ENCODE measurements around the gene EHBP1L1. TPM values are rescaled to one million over a fixed set of nuclear protein-coding genes. Genes with fewer than 3 reads are reported as not detected.
A peak's percentile ranks its signal among the peaks of the same experiment; 100 is the strongest.
"Not testable (repeated sequence)": the region's sequence is repeated elsewhere in the genome, so short reads cannot be mapped to it uniquely, and the experiment has no call there.

The EHBP1L1 gene
- total RNA-seq, 2 donors from 2014 or later, result 126 to 167 TPM

DNA sequence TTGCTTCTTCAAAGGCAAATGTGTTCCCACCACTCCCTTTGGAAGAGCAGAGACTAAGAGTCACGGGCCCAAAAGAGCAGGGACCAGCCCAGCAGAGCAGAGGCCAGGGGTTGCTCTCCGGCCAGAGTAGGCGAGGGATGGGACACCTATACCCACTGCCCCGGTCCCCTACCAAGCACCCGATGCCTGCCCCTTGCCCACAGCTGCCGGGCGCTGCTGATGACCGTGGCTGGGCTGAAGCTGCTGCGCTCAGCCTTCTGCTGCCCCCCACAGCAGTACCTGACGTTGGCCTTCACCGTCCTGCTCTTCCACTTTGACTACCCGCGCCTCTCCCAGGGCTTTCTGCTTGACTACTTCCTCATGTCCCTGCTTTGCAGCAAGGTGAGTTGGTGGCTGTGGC, 51.3 kb downstream of the EHBP1L1 start:
- no peak for ATAC-seq (replicated peaks)
- H3K9me3 Mint-ChIP-seq, result no peaks in the 10 kb centered on the region
- peaks cover 76% of the 10 kb centered on the region for H3K36me3 Mint-ChIP-seq (ENCODE audit: low read depth)
- H3K4me3 Mint-ChIP-seq, result no peak overlapping the region
- H3K4me1 Mint-ChIP-seq, result no peaks in the 10 kb centered on the region
- no peaks in the 10 kb centered on the region for H3K27me3 Mint-ChIP-seq
- H3K27ac Mint-ChIP-seq, result no peak overlapping the region

GRCh38 chr11:65629579-65629978, 53.7 kb downstream of the EHBP1L1 start:
- Mint-ChIP-seq H3K4me3 (no peak overlapping the region), H3K9me3 (no peaks in the 10 kb centered on the region), H3K27ac (no peak overlapping the region), H3K36me3 (ENCODE audit: low read depth) (peaks cover 70% of the 10 kb centered on the region), H3K27me3 (no peaks in the 10 kb centered on the region), H3K4me1 (no peaks in the 10 kb centered on the region)
- ATAC-seq (replicated peaks), result no peak

- peaks cover 76% of the 10 kb centered on the region for H3K36me3 Mint-ChIP-seq (ENCODE audit: low read depth)
- no peaks in the 10 kb centered on the region for H3K27me3 Mint-ChIP-seq
- H3K4me1 Mint-ChIP-seq, result no peaks in the 10 kb centered on the region
- no peak overlapping the region for H3K27ac Mint-ChIP-seq
- H3K9me3 Mint-ChIP-seq, result no peaks in the 10 kb centered on the region
- H3K4me3 Mint-ChIP-seq, result no peak overlapping the region
- no peak for ATAC-seq (replicated peaks)
These were observed 54.4 kb downstream of the EHBP1L1 start for GRCh38 chr11:65630215-65630614.

GRCh38 chr11:65633390-65634108, 57.7 kb downstream of the EHBP1L1 start:
- Mint-ChIP-seq H3K4me3 (no peak overlapping the region), H3K4me1 (no peaks in the 10 kb centered on the region), H3K36me3 (ENCODE audit: low read depth) (peaks cover 66% of the 10 kb centered on the region), H3K27me3 (no peaks in the 10 kb centered on the region), H3K27ac (peak overlapping the region; percentile 81), H3K9me3 (no peaks in the 10 kb centered on the region)
- ATAC-seq (replicated peaks), result no peak

GRCh38 chr11:65634109-65634436, 58.2 kb downstream of the EHBP1L1 start:
- H3K4me1 Mint-ChIP-seq, result no peaks in the 10 kb centered on the region
- peak overlapping the region; percentile 81 for H3K27ac Mint-ChIP-seq
- ATAC-seq (replicated peaks), result no peak
- H3K9me3 Mint-ChIP-seq, result no peaks in the 10 kb centered on the region
- H3K27me3 Mint-ChIP-seq, result no peaks in the 10 kb centered on the region
- H3K4me3 Mint-ChIP-seq, result no peak overlapping the region
- H3K36me3 Mint-ChIP-seq (ENCODE audit: low read depth), result peaks cover 67% of the 10 kb centered on the region

DNA sequence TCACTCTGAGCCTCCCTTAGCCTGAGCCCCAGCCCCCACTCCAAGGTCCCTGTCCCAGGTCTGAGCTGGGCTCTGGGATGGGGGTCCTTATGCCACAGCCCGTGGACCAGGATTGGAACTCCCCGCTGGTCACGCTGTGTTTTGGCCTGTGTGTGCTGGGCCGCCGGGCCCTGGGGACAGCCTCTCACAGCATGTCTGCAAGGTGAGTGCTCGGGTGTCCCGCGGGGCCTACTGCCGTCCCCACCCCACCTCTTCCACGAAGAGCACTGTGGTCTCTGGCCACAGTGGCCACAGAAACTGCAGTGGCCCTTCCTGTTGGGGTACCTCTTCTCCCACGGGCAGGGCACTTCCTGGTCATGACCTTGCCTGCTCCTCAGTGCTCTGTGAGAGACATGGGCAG, 58.6 kb downstream of the EHBP1L1 start:
- Mint-ChIP-seq H3K4me3 (no peak overlapping the region), H3K9me3 (no peaks in the 10 kb centered on the region), H3K27me3 (no peaks in the 10 kb centered on the region), H3K27ac (peak overlapping the region; percentile 81), H3K36me3 (ENCODE audit: low read depth) (peaks cover 66% of the 10 kb centered on the region), H3K4me1 (no peaks in the 10 kb centered on the region)
- no peak for ATAC-seq (replicated peaks)

DNA sequence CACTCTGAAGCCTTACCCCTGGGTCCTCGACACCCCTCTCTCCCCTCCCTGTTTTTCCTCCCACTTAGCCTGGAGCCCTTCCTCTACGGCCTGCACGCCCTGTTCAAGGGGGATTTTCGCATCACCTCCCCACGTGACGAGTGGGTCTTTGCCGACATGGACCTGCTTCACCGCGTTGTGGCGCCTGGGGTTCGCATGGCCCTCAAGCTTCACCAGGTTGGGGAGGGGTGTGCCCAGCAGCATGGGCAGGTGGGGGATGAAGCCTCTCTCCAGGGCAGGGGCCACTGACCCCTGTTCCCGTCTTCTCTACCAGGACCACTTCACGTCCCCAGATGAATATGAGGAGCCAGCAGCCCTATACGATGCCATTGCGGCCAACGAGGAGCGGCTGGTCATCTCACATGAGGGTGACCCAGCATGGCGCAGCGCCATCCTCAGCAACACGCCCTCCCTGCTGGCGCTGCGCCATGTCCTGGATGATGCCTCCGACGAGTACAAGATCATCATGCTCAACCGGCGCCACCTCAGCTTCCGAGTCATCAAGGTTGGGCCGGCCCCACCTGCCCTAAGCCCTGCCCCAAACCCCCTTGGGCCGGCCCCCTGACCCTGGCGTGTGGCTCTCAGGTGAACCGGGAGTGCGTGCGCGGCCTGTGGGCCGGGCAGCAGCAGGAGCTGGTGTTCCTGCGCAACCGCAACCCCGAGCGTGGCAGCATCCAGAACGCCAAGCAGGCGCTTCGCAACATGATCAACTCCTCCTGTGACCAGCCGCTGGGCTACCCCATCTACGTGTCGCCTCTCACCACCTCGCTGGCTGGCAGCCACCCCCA, 59.3 kb downstream of the EHBP1L1 start:
- H3K36me3 Mint-ChIP-seq (ENCODE audit: low read depth), result peaks cover 70% of the 10 kb centered on the region
- ATAC-seq (replicated peaks), result no peak
- H3K4me1 Mint-ChIP-seq, result no peaks in the 10 kb centered on the region
- H3K4me3 Mint-ChIP-seq, result no peak overlapping the region
- no peak overlapping the region for H3K27ac Mint-ChIP-seq
- no peaks in the 10 kb centered on the region for H3K9me3 Mint-ChIP-seq
- H3K27me3 Mint-ChIP-seq, result no peaks in the 10 kb centered on the region

DNA sequence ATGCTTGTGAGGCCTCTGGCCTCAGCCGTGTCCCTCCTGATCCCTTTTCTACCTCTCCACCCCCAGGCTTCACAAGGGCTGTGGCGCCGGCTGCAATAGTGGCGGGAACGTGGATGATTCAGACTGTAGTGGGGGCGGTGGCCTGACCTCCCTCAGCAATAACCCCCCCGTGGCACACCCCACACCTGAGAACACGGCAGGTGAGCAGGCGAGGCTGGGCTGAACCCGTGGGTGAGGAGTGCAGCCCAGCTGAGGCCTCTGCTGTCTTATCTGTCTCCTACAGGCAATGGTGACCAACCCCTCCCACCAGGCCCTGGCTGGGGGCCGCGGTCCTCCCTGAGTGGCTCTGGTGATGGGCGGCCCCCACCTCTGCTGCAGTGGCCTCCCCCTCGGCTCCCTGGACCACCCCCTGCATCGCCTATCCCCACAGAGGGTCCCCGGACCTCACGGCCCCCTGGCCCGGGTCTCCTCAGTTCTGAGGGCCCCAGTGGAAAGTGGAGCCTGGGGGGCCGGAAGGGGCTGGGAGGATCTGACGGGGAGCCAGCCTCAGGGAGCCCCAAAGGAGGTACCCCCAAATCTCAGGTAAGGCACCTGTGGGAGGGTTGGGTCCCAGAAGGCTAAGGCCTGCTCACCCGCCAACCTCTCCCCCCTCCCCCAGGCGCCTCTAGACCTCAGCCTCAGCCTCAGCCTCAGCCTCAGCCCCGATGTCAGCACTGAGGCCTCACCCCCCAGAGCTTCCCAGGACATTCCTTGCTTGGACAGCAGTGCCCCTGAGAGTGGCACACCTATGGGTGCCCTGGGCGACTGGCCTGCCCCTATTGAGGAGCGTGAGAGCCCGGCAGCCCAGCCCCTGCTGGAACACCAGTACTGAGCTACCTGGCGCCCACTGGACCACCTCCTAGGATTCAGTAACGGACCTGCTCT, 60.5 kb downstream of the EHBP1L1 start:
- no peaks in the 10 kb centered on the region for H3K9me3 Mint-ChIP-seq
- peaks cover 67% of the 10 kb centered on the region for H3K36me3 Mint-ChIP-seq (ENCODE audit: low read depth)
- H3K4me3 Mint-ChIP-seq, result peak overlapping the region; percentile 97
- no peak for ATAC-seq (replicated peaks)
- H3K27me3 Mint-ChIP-seq, result no peaks in the 10 kb centered on the region
- peak overlapping the region; percentile 63 for H3K27ac Mint-ChIP-seq
- no peaks in the 10 kb centered on the region for H3K4me1 Mint-ChIP-seq

DNA sequence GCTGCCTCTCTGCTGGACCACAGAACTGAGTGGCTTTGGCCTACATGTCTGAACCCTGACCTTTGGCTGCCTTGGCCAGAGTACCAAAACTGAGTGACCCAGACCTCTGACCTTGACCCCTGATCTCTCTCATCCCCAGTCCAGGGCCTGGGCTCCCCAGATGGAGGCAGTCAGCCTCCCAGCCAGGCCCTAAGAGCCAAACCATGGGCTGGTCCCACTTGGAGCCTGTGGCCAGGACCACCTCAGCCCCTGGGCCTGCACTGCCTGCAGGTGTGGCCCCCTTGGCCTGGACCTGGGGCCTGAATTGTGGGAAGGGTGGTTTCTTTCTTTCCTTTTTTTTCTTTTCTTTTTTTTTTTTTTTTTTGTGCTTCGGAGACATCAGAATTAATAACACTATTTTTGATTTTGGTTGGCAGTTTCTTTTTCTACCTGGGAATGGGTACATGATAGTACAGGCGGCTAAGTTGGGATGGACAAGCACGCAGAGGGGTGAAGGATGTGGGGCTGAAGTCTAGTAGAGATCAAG, 61.2 kb downstream of the EHBP1L1 start:
- no peak for ATAC-seq (replicated peaks)
- H3K9me3 Mint-ChIP-seq, result no peaks in the 10 kb centered on the region
- H3K27ac Mint-ChIP-seq, result peak overlapping the region; percentile 63
- H3K36me3 Mint-ChIP-seq (ENCODE audit: low read depth), result peaks cover 68% of the 10 kb centered on the region
- peak overlapping the region; percentile 97 for H3K4me3 Mint-ChIP-seq
- no peaks in the 10 kb centered on the region for H3K4me1 Mint-ChIP-seq
- H3K27me3 Mint-ChIP-seq, result no peaks in the 10 kb centered on the region

- Mint-ChIP-seq H3K4me1 (no peaks in the 10 kb centered on the region), H3K36me3 (ENCODE audit: low read depth) (peaks cover 73% of the 10 kb centered on the region), H3K27me3 (no peaks in the 10 kb centered on the region), H3K9me3 (no peaks in the 10 kb centered on the region), H3K4me3 (peak within 1 kb of the TSS; percentile 97), H3K27ac (peak within 1 kb of the TSS; percentile 91)
- peak; percentile 76 for ATAC-seq (replicated peaks)
These were observed 62.1 kb downstream of the EHBP1L1 start, which contains the start of gene SIPA1 for GRCh38 chr11:65637794-65638419. Gene SIPA1 (plus strand): TSS chr11:65638101. CDS start chr11:65640922, 2,821 bp downstream.

GRCh38 chr11:65639228-65639597, 63.4 kb downstream of the EHBP1L1 start:
- peaks cover 75% of the 10 kb centered on the region for H3K36me3 Mint-ChIP-seq (ENCODE audit: low read depth)

DNA sequence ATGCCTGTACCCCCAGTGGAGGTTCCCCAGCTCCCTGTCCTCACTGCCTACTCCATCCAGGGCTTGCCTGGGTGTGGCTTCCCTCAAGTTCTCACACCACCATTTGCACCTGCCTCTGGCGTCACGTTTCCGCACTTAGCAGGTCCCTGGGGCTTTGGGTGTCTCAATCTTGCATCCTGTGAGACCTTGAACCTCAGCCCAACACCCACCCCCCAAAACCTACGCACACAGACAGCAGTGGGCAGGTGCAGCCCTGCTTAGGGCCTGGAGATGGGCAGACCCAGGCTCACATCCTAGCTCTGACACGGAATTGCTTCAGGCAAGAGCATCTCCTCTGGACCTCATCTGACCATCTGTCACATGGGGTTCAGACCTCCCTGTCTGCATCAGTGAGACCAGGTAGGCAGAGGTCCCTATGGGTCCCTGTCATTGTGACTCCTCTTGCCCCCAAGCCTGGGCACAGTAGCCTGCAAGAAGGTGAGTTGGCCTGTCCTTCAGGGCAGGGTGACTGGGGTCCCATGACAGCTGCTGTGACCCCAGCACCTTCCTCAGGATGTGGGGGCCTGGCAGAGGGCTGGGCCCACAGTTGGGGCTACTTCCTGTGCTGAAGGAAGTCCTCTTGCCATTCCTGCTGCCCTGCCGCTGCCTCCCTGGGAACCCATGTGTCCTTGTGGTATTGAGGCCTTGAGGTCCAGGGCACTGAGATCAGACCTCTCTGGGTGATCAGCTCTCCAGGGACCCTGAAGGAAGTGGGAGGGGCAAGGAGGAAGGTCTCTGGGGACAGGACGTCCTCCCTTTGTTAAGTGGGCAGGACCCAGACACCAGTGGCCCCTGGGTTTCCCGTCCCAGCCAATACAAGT, 64.0 kb downstream of the EHBP1L1 start:
- peak overlapping the region; percentile 97 for H3K4me3 Mint-ChIP-seq
- peak overlapping the region; percentile 84 for H3K27ac Mint-ChIP-seq
- peak; percentile 12 for ATAC-seq (replicated peaks)
- H3K9me3 Mint-ChIP-seq, result no peaks in the 10 kb centered on the region
- no peaks in the 10 kb centered on the region for H3K27me3 Mint-ChIP-seq
- H3K4me1 Mint-ChIP-seq, result peaks cover 8% of the 10 kb centered on the region
- H3K36me3 Mint-ChIP-seq (ENCODE audit: low read depth), result peaks cover 75% of the 10 kb centered on the region

More at GRCh38 chr11:65639228-65639597, 63.4 kb downstream of the EHBP1L1 start:
- Mint-ChIP-seq H3K4me3 (peak overlapping the region; percentile 97), H3K27ac (peak overlapping the region; percentile 91)
- not testable (repeated sequence) for H3K4me1 Mint-ChIP-seq; ATAC-seq (replicated peaks); H3K9me3 Mint-ChIP-seq; H3K27me3 Mint-ChIP-seq
